Neuronal stem cell (in vitro differentiated cells): ENCODE measurements around the gene CGB3.
A peak's percentile ranks its signal among the peaks of the same experiment; 100 is the strongest.
"Not testable (repeated sequence)": the region's sequence is repeated elsewhere in the genome, so short reads cannot be mapped to it uniquely, and the experiment has no call there.

Experiments used
- DNase-seq: peaks from one replicate; pipeline ENCODE4 v3.0.0-alpha.2; 2013; ENCODE audit warnings: low spot score
- H2AFZ ChIP-seq: one replicate; pipeline ENCODE4 v1.6.1; 2013; ENCODE audit warnings: mild to moderate bottlenecking, low read length, inconsistent platforms
- H2AK5ac ChIP-seq: 2 replicates; pipeline ENCODE4 v1.6.1; 2013; ENCODE audit warnings: low read depth, mild to moderate bottlenecking, inconsistent platforms, low read length, moderate library complexity, mixed read lengths
- H2BK120ac ChIP-seq: 2 replicates; pipeline ENCODE4 v1.6.1; 2013; ENCODE audit warnings: low read depth, mild to moderate bottlenecking, inconsistent platforms, low read length, moderate library complexity, mixed read lengths
- H2BK12ac ChIP-seq: one replicate; pipeline ENCODE4 v1.6.1; 2013; ENCODE audit warnings: low read length, inconsistent platforms
- H2BK15ac ChIP-seq: 2 replicates; pipeline ENCODE4 v1.6.1; 2013; ENCODE audit warnings: mild to moderate bottlenecking, low read length, inconsistent platforms, mixed read lengths
- H2BK5ac ChIP-seq: one replicate; pipeline ENCODE4 v1.6.1; 2013; ENCODE audit warnings: inconsistent platforms, mild to moderate bottlenecking, low read length, moderate library complexity
- H3K14ac ChIP-seq: one replicate; pipeline ENCODE4 v1.6.1; 2013; ENCODE audit warnings: low read length, inconsistent platforms
- H3K18ac ChIP-seq: 2 replicates; pipeline ENCODE4 v1.6.1; 2013; ENCODE audit warnings: low read length, inconsistent platforms
- H3K23ac ChIP-seq: 2 replicates; pipeline ENCODE4 v1.6.1; 2013; ENCODE audit warnings: low read depth, mild to moderate bottlenecking, mixed read lengths, low read length, inconsistent platforms; ENCODE audit not compliant: poor library complexity
- H3K27ac ChIP-seq: replicated peaks from 3 replicates; pipeline ENCODE4 v1.5.1; 2013; ENCODE audit warnings: low read length, inconsistent platforms
- H3K27me3 ChIP-seq, 3 experiments: 2 replicates each; pipeline ENCODE4 v1.6.1; 2013; ENCODE audit warnings: low read length in 3 of 3, mild to moderate bottlenecking in 2 of 3, inconsistent platforms in 1 of 3, low read depth in 1 of 3, mixed read lengths in 1 of 3, moderate library complexity in 1 of 3; ENCODE audit not compliant: control insufficient read depth in 3 of 3, insufficient read depth in 3 of 3
- H3K36me3 ChIP-seq, 2 donors: replicated peaks in 1 of 2; 2 replicates each; pipeline ENCODE4 v1.6.1; 2013; ENCODE audit warnings: low read length in 2 of 2; ENCODE audit not compliant: control insufficient read depth in 2 of 2, insufficient read depth in 2 of 2
- H3K4ac ChIP-seq: 2 replicates; pipeline ENCODE4 v1.6.1; 2013; ENCODE audit warnings: inconsistent platforms, mild to moderate bottlenecking, low read length, moderate library complexity
- H3K4me1 ChIP-seq, 2 donors: 1 replicate in 1 of 2; 2 replicates in 1 of 2; pipeline ENCODE4 v1.6.1; 2013; ENCODE audit warnings: low read length in 2 of 2, low read depth in 1 of 2; ENCODE audit not compliant: control insufficient read depth in 2 of 2, insufficient read depth in 1 of 2
- H3K4me2 ChIP-seq: one replicate; pipeline ENCODE4 v1.6.1; 2013; ENCODE audit warnings: mild to moderate bottlenecking, low read length, inconsistent platforms; ENCODE audit not compliant: insufficient read depth, poor library complexity, severe bottlenecking
- H3K4me3 ChIP-seq, 2 donors: 2 replicates each; pipeline ENCODE4 v1.5.1; 2013; ENCODE audit warnings: low read length in 2 of 2, mild to moderate bottlenecking in 2 of 2, inconsistent platforms in 1 of 2, moderate library complexity in 1 of 2
- H3K79me1 ChIP-seq: one replicate; pipeline ENCODE4 v1.6.1; 2013; ENCODE audit warnings: low read depth, mild to moderate bottlenecking, inconsistent platforms, low read length, moderate library complexity
- H3K9ac ChIP-seq: one replicate; pipeline ENCODE4 v1.6.1; 2013; ENCODE audit warnings: mild to moderate bottlenecking, low read depth, low read length, inconsistent platforms; ENCODE audit not compliant: poor library complexity
- H3K9me3 ChIP-seq, 2 donors: replicated peaks in 1 of 2; 2 replicates each; pipeline versions ENCODE3 to v1.6.1; 2013; ENCODE audit warnings: low read length in 2 of 2, mild to moderate bottlenecking in 2 of 2, inconsistent platforms in 1 of 2, low read depth in 1 of 2, mixed read lengths in 1 of 2, moderate library complexity in 1 of 2; ENCODE audit not compliant: control insufficient read depth in 2 of 2, insufficient read depth in 1 of 2
- H4K8ac ChIP-seq: one replicate; pipeline ENCODE4 v1.6.1; 2013; ENCODE audit warnings: low read depth, mild to moderate bottlenecking, inconsistent platforms, low read length, moderate library complexity
- H4K91ac ChIP-seq: one replicate; pipeline ENCODE4 v1.6.1; 2013; ENCODE audit warnings: low read length, low read depth, mild to moderate bottlenecking, inconsistent platforms; ENCODE audit not compliant: poor library complexity
- WGBS, 2 donors: extraction: QIAGEN DNeasy Blood & Tissue Kit; methylation state at CpG; one replicate each; pipeline ENCODE4 v1.1.7; 2013; ENCODE audit warnings: missing lambda C conversion rate in 2 of 2, mixed read lengths in 1 of 2; ENCODE audit not compliant: insufficient read length in 2 of 2, insufficient replicate concordance in 1 of 2; ENCODE audit errors: extremely low coverage in 2 of 2; 5-methylcytosine and 5-hydroxymethylcytosine counted together

The CGB3 gene

DNA sequence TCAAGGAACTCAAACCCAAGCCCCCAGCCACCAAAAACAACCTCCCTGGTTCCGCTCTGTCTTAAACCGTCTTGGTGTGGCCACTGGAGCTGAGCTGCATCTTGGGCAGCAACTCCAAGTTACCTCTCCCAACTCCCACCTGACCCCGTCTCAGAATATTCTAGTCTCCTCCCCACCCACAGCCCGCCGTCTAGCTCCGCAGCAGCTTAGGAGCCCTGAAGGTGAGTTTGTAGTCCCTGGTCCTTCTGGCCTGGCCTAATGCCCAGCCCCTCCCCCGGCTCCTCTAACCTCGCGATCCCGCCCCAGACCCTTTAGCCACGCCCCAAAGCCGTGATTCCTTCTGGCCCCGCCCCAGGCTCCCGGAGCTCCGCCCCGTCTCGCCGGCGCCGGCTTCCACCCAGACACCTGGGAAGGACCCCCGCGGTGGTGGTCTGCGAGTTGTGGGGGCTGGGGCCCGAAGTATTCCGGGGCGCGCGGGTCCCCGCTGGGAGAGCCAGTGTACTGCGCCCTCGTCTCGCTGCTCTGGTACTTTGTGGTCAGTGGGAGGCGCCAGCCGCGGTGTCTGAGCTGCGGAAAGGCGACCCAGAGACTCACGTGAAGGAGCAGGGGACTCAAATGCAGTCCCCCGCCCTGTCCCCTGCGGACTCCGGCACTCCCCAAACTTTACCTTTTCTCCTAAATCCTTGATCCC lies 4.7 kb downstream of the CGB3 start:
- H3K9ac ChIP-seq: no peak overlapping the region
- peaks cover 9% of the 10 kb centered on the region in 2 donors for H3K4me1 ChIP-seq
- peak overlapping the region; percentile 57 for H3K18ac ChIP-seq
- H3K27ac ChIP-seq: no peak overlapping the region
- H3K27me3 ChIP-seq: peaks cover 0 to 25% (median 0%) of the 10 kb centered on the region in 3 experiments
- WGBS, 2 donors: no CpG with 5 or more reads among the region's 41 CpGs
- no peak overlapping the region for H2BK120ac ChIP-seq
- DNase-seq: no peak
- no peak overlapping the region for H2BK15ac ChIP-seq
- peaks cover 15 to 26% of the 10 kb centered on the region in 2 donors for H3K36me3 ChIP-seq
- no peak overlapping the region for H4K8ac ChIP-seq
- H3K23ac ChIP-seq: no peak overlapping the region
- H3K9me3 ChIP-seq: no peaks in the 10 kb centered on the region
- H3K4me2 ChIP-seq: peak overlapping the region; percentile 31
- H3K4ac ChIP-seq: no peak overlapping the region
- H2BK12ac ChIP-seq: no peak overlapping the region
- no peak overlapping the region for H4K91ac ChIP-seq
- no peak overlapping the region for H2AFZ ChIP-seq
- H3K4me3 ChIP-seq: peak overlapping the region in 1 of 2 donors; percentile 60
- H2BK5ac ChIP-seq: no peak overlapping the region
- no peak overlapping the region for H2AK5ac ChIP-seq
- no peaks in the 10 kb centered on the region for H3K79me1 ChIP-seq
- H3K14ac ChIP-seq: no peak overlapping the region

DNA sequence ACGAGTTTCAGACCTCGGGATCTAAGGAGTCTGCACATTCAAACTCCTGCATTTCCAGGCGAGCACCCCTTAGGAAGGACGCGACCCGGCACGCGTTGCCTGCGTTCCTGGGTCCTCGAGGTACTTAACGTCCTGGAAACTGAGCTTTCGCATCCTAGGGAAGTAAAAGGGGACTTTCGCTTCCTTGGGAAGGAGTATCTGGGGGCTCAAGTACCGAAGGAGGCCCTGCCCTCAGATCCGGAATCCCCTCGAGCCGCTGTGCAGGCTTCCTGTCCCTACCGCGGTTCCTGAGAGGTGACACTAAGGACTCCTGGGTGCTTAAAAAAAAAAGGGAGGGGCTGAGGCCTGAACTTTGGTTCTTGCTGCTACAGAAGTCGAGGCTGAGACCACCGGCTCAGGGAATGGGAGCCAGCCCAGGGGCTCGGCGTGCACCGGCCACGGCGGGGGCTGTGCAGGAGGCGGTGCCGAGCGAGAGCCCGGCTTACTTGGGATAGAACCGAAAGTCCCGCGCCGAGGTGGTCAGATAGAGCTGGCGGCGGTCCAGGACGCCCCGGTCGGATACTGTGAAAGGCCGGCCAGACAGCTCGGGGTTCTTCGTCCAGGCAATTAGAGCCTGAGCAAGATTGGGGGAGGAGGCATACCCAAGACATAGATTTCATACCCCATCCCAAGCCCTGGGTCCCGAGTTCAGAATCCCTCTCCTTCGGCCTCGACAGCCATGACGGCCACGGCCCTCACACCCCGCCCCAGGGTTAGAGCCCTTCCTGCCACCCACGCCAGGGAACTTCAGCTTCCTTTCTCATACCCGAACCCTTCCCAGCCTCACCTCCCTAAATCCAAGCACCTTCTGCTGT lies 5.5 kb downstream of the CGB3 start:
- H2AK5ac ChIP-seq: peak overlapping the region; percentile 37
- not testable (repeated sequence) for DNase-seq, H2BK12ac ChIP-seq, H4K8ac ChIP-seq, H2BK15ac ChIP-seq, H3K4ac ChIP-seq, H3K9me3 ChIP-seq, H3K14ac ChIP-seq, H3K79me1 ChIP-seq, H3K27ac ChIP-seq, H4K91ac ChIP-seq, H3K4me3 ChIP-seq, H2BK120ac ChIP-seq, H3K4me1 ChIP-seq, H2AFZ ChIP-seq, H3K23ac ChIP-seq, H3K9ac ChIP-seq
- WGBS, 2 donors: no CpG with 5 or more reads among the region's 50 CpGs
- peaks cover 15 to 33% of the 10 kb centered on the region in 2 donors for H3K36me3 ChIP-seq
- peaks cover 0 to 25% (median 0%) of the 10 kb centered on the region in 3 experiments for H3K27me3 ChIP-seq
- peak overlapping the region; percentile 15 for H3K18ac ChIP-seq
- peak overlapping the region; percentile 23 for H3K4me2 ChIP-seq
- peak overlapping the region; percentile 75 for H2BK5ac ChIP-seq

DNA sequence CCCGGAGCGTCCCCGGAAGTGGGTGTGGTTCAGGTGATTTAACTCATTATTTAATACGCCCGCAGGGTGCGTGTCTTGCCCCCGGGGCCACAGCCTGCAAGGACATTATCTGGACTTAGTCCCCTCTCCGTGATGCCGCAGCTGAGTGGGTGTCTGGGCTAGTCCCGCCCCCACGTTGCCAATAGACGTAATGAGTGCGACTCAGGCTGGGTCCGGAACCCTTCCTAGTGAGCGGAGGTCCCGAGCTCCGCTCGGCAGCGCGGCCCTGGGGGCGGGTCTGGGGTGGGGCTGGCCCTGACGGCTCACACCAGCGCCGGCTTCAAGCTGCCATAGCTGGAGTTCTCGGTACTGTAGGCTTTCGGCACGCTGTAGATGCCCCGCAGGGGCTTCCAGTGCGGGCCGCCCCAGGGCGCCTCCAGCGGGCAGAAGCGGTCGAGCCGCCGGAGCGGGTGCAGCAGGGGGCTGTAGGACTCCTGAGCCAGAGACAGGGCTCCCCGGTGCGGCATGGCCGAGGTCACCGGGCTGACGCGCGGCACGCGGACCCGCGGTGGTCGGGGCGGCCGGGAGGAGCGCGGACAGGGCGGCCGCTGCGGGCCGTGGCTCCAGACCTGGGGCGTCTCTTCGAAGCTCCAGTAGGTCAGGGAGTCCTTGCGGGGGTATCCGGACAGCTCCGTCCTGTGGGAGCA lies 6.3 kb downstream of the CGB3 start:
- H3K4me1 ChIP-seq: peaks cover 9% of the 10 kb centered on the region in 2 donors
- no peaks in the 10 kb centered on the region for H3K9me3 ChIP-seq
- H2BK120ac ChIP-seq: no peak overlapping the region
- H3K79me1 ChIP-seq: no peaks in the 10 kb centered on the region
- no CpG with 5 or more reads among the region's 62 CpGs for WGBS, 2 donors
- H3K14ac ChIP-seq: peak overlapping the region; percentile 71
- H3K27ac ChIP-seq: no peak overlapping the region
- peak overlapping the region; percentile 91 for H3K23ac ChIP-seq
- no peak overlapping the region for H3K4ac ChIP-seq
- H3K18ac ChIP-seq: peak overlapping the region; percentile 15
- no peak overlapping the region for H4K8ac ChIP-seq
- peak overlapping the region; percentile 37 for H2AK5ac ChIP-seq
- peak overlapping the region; percentile 24 for H3K9ac ChIP-seq
- no peak for DNase-seq
- no peak overlapping the region for H2BK12ac ChIP-seq
- H3K4me3 ChIP-seq: peak overlapping the region in 1 of 2 donors; percentile 72
- H3K27me3 ChIP-seq: peaks cover 0 to 25% (median 0%) of the 10 kb centered on the region in 3 experiments
- H3K36me3 ChIP-seq: peaks cover 15 to 39% of the 10 kb centered on the region in 2 donors
- peak overlapping the region; percentile 75 for H2BK5ac ChIP-seq
- H3K4me2 ChIP-seq: peak overlapping the region; percentile 57
- no peak overlapping the region for H2AFZ ChIP-seq
- no peak overlapping the region for H4K91ac ChIP-seq
- no peak overlapping the region for H2BK15ac ChIP-seq
